ENCODE measurements around the gene MICB. TPM values are rescaled to one million over a fixed set of nuclear protein-coding genes. Genes with fewer than 3 reads are reported as not detected.
"Not testable (repeated sequence)": the region's sequence is repeated elsewhere in the genome, so short reads cannot be mapped to it uniquely, and the experiment has no call there.

The MICB gene
- total RNA-seq, 1 donor from 2014 or later: 0.14 TPM

DNA sequence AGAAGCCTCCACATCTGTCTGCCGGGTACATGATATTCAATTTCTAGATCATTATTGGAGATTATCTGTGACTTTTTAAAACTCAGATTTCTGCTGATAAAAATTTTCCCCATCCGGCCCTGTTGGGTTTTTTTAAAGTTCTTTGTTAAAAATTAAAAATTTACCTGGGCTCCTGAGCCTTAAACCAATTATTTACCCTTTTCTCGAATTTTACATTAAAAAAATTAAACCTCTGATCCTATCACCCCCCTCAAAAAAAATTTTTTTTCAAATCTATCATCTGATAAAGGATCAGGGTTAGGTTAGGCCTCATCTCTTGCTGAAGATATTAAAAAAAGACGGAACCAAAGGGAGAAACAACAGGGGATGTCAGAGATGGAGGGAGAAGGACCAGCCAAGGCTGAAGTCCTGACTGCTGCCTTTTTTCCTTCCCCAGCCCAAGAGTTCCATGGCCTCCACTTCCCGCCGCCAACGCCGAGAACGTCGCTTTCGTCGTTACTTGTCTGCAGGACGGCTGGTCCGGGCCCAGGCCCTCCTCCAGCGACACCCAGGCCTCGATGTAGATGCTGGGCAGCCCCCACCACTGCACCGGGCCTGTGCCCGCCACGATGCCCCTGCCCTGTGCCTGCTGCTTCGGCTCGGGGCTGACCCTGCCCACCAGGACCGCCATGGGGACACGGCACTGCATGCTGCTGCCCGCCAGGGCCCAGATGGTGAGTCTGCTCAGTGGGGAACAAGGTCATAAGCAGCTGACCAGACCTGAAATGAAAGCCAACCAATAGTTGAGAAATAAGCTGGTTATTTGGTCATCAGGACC, 50.0 kb downstream of the MICB start:
- H3K9me3 Mint-ChIP-seq: no peaks in the 10 kb centered on the region
- TF ChIP-seq, protein P1, sequence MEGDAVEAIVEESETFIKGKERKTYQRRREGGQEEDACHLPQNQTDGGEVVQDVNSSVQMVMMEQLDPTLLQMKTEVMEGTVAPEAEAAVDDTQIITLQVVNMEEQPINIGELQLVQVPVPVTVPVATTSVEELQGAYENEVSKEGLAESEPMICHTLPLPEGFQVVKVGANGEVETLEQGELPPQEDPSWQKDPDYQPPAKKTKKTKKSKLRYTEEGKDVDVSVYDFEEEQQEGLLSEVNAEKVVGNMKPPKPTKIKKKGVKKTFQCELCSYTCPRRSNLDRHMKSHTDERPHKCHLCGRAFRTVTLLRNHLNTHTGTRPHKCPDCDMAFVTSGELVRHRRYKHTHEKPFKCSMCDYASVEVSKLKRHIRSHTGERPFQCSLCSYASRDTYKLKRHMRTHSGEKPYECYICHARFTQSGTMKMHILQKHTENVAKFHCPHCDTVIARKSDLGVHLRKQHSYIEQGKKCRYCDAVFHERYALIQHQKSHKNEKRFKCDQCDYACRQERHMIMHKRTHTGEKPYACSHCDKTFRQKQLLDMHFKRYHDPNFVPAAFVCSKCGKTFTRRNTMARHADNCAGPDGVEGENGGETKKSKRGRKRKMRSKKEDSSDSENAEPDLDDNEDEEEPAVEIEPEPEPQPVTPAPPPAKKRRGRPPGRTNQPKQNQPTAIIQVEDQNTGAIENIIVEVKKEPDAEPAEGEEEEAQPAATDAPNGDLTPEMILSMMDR (conservative IDR thresholded peaks at IDR 0.05): no peak
- no peaks in the 10 kb centered on the region for H3K27me3 Mint-ChIP-seq
- DNase-seq (ENCODE audit: extremely low spot score, unreplicated experiment): no peak
- peak overlapping the region; percentile 85 for H3K27ac Mint-ChIP-seq
- H3K36me3 Mint-ChIP-seq: peaks cover 6% of the 10 kb centered on the region
- peaks cover 17% of the 10 kb centered on the region for H3K4me1 Mint-ChIP-seq (ENCODE audit: unreplicated experiment)
- H3K4me3 Mint-ChIP-seq: peak overlapping the region; percentile 90

DNA sequence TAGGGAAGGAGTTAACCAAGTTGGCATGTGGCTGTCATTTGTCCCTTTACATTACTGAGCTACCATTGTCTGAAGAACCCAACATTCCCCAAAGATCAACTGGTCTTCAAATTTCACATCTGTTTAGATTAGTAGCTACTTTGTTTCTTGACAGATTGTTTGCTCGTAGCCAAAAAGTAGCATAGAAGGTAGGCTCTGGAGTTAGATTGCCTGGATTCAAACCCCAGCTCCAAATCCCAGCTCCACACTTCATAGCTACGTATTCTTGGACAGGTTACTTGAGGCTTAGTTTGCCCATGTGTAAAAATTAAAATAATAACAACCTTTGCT, 50.6 kb downstream of the MICB start:
- H3K4me3 Mint-ChIP-seq: peak overlapping the region; percentile 90

DNA sequence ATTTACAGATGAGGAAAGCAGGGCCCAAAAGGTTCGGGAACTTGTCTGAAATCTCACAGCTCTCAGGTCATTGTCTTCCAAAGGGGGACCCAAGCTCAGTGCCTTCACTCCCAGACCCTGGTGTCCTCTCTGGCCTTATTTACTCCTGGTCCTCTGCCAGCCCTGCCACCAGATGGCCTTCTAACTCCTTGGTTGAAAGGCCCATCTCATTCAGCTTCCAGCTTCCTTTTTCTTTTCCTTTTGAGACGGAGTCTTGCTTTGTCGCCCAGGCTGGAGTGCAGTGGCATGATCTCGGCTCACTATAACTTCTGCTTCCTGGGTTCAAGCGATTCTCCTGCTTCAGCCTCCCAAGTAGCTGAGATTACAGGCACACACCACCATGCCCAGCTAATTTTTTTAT, 53.4 kb downstream of the MICB start:
- not testable (repeated sequence) for H3K4me3 Mint-ChIP-seq; H3K4me1 Mint-ChIP-seq (ENCODE audit: unreplicated experiment)

More for the DNA sequence above, 50.6 kb downstream of the MICB start:
- TF ChIP-seq, protein P1 (conservative IDR thresholded peaks at IDR 0.05): no peak
- peak overlapping the region; percentile 46 for H3K27ac Mint-ChIP-seq
- H3K9me3 Mint-ChIP-seq: no peaks in the 10 kb centered on the region
- H3K4me1 Mint-ChIP-seq (ENCODE audit: unreplicated experiment): peaks cover 17% of the 10 kb centered on the region
- no peaks in the 10 kb centered on the region for H3K27me3 Mint-ChIP-seq
- no peak for DNase-seq (ENCODE audit: extremely low spot score, unreplicated experiment)
- peaks cover 6% of the 10 kb centered on the region for H3K36me3 Mint-ChIP-seq

DNA sequence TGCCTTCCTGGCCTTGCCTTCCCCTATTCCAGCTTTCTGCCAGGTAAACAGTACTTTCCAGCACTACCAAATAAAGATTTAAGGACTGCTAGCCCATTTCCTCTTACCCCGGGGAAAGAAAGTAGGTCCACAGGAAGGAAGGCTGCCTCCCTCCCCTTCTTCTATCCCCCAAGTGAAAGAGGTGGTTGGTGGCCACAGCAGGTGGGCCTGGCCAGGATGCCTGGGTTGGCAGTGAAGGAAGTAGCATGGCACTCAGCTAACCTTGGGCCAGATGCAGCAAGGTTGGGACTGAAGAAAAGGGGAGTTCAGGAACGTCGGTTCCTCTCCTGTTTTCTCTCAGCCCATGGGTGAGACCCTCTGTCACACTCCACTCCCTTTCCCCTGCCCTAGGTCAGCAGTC, 58.4 kb downstream of the MICB start:
- peaks cover 13% of the 10 kb centered on the region for H3K36me3 Mint-ChIP-seq
- no peak overlapping the region for H3K4me3 Mint-ChIP-seq
- no peaks in the 10 kb centered on the region for H3K9me3 Mint-ChIP-seq
- TF ChIP-seq, protein P1 (conservative IDR thresholded peaks at IDR 0.05): no peak
- no peaks in the 10 kb centered on the region for H3K27me3 Mint-ChIP-seq
- no peak overlapping the region for H3K27ac Mint-ChIP-seq
- no peaks in the 10 kb centered on the region for H3K4me1 Mint-ChIP-seq (ENCODE audit: unreplicated experiment)
- DNase-seq (ENCODE audit: extremely low spot score, unreplicated experiment): no peak

More for the DNA sequence above, 53.4 kb downstream of the MICB start:
- DNase-seq (ENCODE audit: extremely low spot score, unreplicated experiment); H3K27ac Mint-ChIP-seq; H3K27me3 Mint-ChIP-seq; H3K9me3 Mint-ChIP-seq; H3K36me3 Mint-ChIP-seq: not testable (repeated sequence)
- TF ChIP-seq, protein P1 (conservative IDR thresholded peaks at IDR 0.05): peak; percentile 61

DNA sequence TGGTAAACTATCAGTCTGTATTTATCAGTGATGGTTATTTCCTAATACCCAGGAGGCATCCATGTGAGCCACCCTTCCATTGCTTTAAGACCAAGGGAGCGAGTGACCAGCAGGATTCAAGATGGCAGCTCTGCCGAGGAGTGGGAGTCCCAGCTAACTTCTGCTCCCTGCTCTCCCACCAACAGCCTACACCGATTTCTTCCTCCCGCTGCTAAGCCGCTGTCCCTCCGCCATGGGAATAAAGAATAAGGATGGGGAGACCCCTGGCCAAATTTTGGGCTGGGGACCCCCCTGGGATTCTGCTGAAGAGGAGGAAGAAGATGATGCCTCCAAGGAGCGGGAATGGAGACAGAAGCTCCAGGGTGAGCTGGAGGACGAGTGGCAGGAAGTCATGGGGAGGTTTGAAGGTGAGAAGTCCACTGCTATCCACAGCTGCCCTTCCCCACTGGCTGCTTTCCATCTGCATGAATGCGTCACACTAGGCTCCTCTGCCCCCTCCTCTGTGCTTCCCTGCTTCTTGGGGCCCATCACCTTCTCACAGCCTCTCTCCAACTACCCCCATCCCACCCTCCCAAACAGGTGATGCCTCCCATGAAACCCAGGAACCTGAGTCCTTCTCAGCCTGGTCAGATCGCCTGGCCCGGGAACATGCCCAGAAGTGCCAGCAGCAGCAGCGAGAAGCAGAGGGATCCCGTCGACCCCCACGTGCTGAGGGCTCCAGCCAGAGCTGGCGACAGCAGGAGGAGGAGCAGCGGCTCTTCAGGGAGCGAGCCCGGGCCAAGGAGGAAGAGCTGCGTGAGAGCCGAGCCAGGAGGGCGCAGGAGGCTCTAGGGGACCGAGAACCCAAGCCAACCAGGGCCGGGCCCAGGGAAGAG, 59.7 kb downstream of the MICB start:
- H3K4me3 Mint-ChIP-seq: no peak overlapping the region
- H3K27ac Mint-ChIP-seq: no peak overlapping the region
- H3K9me3 Mint-ChIP-seq: no peaks in the 10 kb centered on the region
- no peak for DNase-seq (ENCODE audit: extremely low spot score, unreplicated experiment)
- peaks cover 13% of the 10 kb centered on the region for H3K36me3 Mint-ChIP-seq
- TF ChIP-seq, protein P1 (conservative IDR thresholded peaks at IDR 0.05): no peak
- H3K27me3 Mint-ChIP-seq: no peaks in the 10 kb centered on the region
- no peaks in the 10 kb centered on the region for H3K4me1 Mint-ChIP-seq (ENCODE audit: unreplicated experiment)

Data from type B pancreatic cell (in vitro differentiated cells).